Left kidney (tissue), 2 donors: Measurements from ENCODE around the gene KLHL3. TPM values are rescaled to one million over a fixed set of nuclear protein-coding genes. Genes with fewer than 3 reads are reported as not detected.

Experiments
- DNase-seq: peaks from one replicate; pipeline ENCODE4 v3.0.0-alpha.2; 2013
- polyA plus RNA-seq: library from polyadenylated mRNA; unstranded; fragments of 120-200 nt; gene quantifications from one replicate; pipeline ENCODE4 v1.2.1, GENCODE V29; 2013; ENCODE audit not compliant: insufficient read length

The KLHL3 gene
- polyA plus RNA-seq, 1 donor, result 25.4 TPM

DNA sequence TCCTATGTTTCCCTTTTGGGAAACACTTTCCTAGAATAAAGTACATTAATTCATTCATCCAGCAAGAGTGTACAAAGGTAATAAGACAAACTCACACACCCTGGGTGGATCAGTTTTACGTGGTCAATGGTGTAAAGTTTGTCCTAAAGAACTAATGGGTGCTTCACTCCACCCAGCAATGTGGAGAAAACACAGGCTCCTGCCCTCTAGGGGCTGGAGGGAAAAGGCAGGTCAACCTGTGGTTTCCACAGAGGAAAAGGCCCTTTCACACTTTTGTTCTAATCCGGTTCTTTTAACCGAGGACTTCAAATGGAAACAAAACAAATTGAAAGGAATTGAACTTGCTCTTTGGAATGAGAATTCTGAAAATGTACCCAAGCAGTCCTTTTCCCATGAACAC is 155.9 kb downstream of the KLHL3 start:
- no peak for DNase-seq

DNA sequence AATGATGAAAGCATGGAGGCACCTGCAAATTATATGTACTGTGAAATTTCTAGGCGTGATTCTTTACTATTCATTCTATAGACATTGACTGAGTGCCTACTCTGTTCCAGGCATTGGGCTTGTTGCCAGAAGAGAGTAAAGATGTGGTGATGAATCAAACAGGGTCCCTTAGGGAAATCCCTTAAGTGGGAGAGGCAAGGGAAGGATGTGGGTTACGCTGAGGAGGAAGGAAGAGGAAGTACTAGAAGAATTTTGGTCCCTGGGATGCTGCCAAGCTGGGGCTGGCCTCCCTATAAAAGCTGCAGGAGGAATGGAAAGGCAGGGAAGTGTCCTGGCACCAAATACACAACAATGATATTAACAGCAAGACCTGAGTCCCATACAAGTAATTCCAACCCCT is 160.0 kb downstream of the KLHL3 start:
- DNase-seq, result no peak

DNA sequence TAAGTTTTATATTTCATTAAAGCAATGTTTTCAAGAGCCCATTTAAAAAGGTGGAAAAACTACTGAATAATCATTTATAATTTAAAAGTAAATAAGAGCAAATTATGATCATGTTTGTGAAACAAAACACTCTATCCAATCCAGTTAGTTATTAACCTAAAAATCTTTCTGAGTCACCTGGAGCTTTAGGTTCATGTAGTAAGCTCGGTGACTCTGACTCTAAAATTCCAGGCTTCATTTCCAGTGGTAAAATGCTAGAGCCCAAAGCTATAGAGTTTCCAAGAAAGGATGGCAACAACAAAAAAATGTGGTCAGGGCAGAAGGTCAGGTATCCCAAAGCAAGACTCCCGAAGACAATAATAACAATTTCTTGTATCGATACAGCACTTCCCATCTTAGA is 160.7 kb downstream of the KLHL3 start:
- no peak for DNase-seq

DNA sequence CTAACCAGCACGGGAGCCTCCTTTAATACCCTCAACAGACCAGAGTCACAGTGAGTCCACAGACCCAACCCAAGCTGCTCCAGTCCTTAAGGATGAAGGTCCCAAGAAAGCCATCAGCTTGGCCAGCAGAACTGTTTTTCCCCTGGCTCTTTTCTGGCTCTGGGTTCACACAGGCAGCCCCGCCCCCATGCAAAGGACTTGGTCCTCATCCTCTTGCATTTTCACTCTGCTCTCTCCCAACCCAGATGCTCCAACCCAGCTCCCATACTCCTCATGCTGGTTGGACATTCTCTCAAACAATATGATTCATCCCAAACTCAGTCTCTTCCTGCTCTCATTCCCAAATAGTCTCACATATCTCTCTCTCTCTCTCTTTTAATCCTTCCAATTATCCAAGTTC is 162.5 kb downstream of the KLHL3 start:
- DNase-seq, result no peak

DNA sequence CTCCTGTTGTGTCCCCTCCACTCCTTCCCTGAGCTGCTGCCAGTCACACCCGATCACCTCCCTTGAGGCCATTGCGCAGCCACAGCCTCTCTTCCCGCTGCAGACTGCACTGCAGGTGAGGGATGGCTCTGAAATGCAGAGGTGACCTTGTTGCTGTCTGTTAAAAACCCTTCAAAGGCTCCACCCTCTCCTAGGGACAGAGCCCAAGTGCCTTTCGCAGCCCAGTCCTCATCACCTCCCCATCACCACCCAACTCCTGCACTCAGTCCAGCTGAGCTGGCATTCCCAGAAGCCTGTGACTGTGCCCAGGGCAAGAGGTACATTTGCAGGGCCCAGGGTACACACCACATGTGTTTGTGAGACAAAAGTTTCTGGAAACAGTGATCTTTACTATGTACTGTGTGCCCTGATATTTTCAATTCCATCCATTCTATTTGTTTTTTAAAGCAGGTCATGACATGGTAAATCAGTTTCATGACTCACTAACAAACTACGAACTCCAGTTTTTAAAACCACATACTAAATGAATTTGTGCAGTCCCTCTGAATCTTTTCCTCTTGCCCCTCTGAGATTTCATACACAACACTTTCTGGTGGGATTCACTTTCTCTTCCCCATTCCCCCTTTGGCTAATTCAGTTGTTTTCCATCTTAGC is 163.7 kb downstream of the KLHL3 start:
- no peak for DNase-seq

DNA sequence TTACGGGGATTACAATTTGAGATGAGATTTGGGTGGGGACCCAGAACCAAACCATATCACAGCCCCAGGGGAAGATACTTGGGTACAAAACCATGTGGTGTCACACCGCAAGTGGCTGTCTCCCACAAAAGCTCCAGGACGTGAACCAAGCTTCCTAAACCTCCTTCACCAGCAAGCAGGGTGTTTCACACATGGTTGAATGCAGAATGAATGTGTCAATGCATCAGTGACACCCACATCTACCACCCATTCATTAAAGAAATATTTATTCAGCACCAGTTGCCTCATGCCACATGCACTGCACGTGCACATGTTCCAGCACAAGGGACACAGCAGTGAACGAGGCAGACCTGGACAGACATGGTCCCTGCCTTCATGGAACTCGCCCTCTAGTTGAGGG is 165.8 kb downstream of the KLHL3 start:
- DNase-seq, result no peak

Other genes starting within 250 kb of the KLHL3 start
- 7.9 TPM for gene SPOCK1, start 236.8 kb downstream of the KLHL3 start, polyA plus RNA-seq
- gene HNRNPA0, start 18.3 kb upstream of the KLHL3 start, polyA plus RNA-seq, result 67.9 TPM
- gene MYOT, start 131.8 kb upstream of the KLHL3 start, polyA plus RNA-seq, result 1.5 TPM
- gene PKD2L2, start 153.4 kb upstream of the KLHL3 start, polyA plus RNA-seq, result 0.48 TPM